Neural crest cell (in vitro differentiated cells): Measurements from ENCODE around the gene GPR132. TPM values are rescaled to one million over a fixed set of nuclear protein-coding genes. Genes with fewer than 3 reads are reported as not detected.
A peak's percentile ranks its signal among the peaks of the same experiment; 100 is the strongest.

Source experiments
- DNase-seq: peaks from one replicate; pipeline ENCODE4 v3.0.0; 2021; ENCODE audit warnings: low read depth, mixed read lengths, low spot score
- H3K27ac Mint-ChIP-seq: one replicate; pipeline ENCODE4 v1.8.0; 2021; ENCODE audit warnings: mild to moderate bottlenecking, mixed read lengths; ENCODE audit not compliant: unreplicated experiment
- H3K27me3 Mint-ChIP-seq: 2 replicates; pipeline ENCODE4 v1.8.0; 2021; ENCODE audit warnings: low read depth, mild to moderate bottlenecking, mixed read lengths
- H3K36me3 Mint-ChIP-seq: 2 replicates; pipeline ENCODE4 v1.8.0; 2021; ENCODE audit warnings: low read depth, mild to moderate bottlenecking, mixed read lengths
- H3K4me1 Mint-ChIP-seq: 2 replicates; pipeline ENCODE4 v1.8.0; 2021; ENCODE audit warnings: mixed read lengths
- H3K4me3 Mint-ChIP-seq: one replicate; pipeline ENCODE4 v1.8.0; 2021; ENCODE audit warnings: mild to moderate bottlenecking, mixed read lengths
- H3K9me3 Mint-ChIP-seq: 2 replicates; pipeline ENCODE4 v1.8.0; 2021; ENCODE audit warnings: mixed read lengths
- CTCF ChIP-seq: fragments of 200-600 bp; sonication (generic); conservative IDR thresholded peaks from 2 replicates; pipeline ENCODE4 v1.5.0; 2021; ENCODE audit warnings: antibody characterized with exemption, mild to moderate bottlenecking
- total RNA-seq: library from RNA; stranded (reverse); gene quantifications from 2 replicates; pipeline ENCODE4 v1.2.1, GENCODE V29; 2021

The GPR132 gene
- total RNA-seq, 1 donor from 2014 or later: not detected

- TF ChIP-seq CTCF: no peak
- no peak for DNase-seq
- H3K27me3 Mint-ChIP-seq: peaks cover 24% of the 10 kb centered on the region
- H3K27ac Mint-ChIP-seq: no peak overlapping the region
- H3K4me3 Mint-ChIP-seq: no peak overlapping the region
- H3K36me3 Mint-ChIP-seq: no peaks in the 10 kb centered on the region
- H3K4me1 Mint-ChIP-seq: peaks cover 11% of the 10 kb centered on the region
- no peaks in the 10 kb centered on the region for H3K9me3 Mint-ChIP-seq
These were observed 23.8 kb upstream of the GPR132 start for GRCh38 chr14:105088812-105089745.

GRCh38 chr14:105087963-105088811, 23.0 kb upstream of the GPR132 start:
- Mint-ChIP-seq H3K4me1 (peaks cover 11% of the 10 kb centered on the region), H3K27ac (no peak overlapping the region), H3K9me3 (no peaks in the 10 kb centered on the region), H3K27me3 (peaks cover 27% of the 10 kb centered on the region), H3K36me3 (no peaks in the 10 kb centered on the region), H3K4me3 (peak overlapping the region; percentile 79)
- peak; percentile 50 for DNase-seq
- TF ChIP-seq CTCF: no peak

- H3K27me3 Mint-ChIP-seq: peaks cover 30% of the 10 kb centered on the region
- no peak for DNase-seq
- H3K36me3 Mint-ChIP-seq: no peaks in the 10 kb centered on the region
- peaks cover 11% of the 10 kb centered on the region for H3K4me1 Mint-ChIP-seq
- no peaks in the 10 kb centered on the region for H3K9me3 Mint-ChIP-seq
- no peak for TF ChIP-seq CTCF
- peak overlapping the region; percentile 79 for H3K4me3 Mint-ChIP-seq
- H3K27ac Mint-ChIP-seq: no peak overlapping the region
These were observed 22.2 kb upstream of the GPR132 start for GRCh38 chr14:105087308-105087962.

GRCh38 chr14:105086833-105087307, 21.6 kb upstream of the GPR132 start:
- DNase-seq: peak; percentile 82
- no peak overlapping the region for H3K4me3 Mint-ChIP-seq
- peak; percentile 85 for TF ChIP-seq CTCF
- H3K36me3 Mint-ChIP-seq: no peaks in the 10 kb centered on the region
- H3K4me1 Mint-ChIP-seq: peaks cover 8% of the 10 kb centered on the region
- H3K27ac Mint-ChIP-seq: no peak overlapping the region
- H3K9me3 Mint-ChIP-seq: no peaks in the 10 kb centered on the region
- peaks cover 33% of the 10 kb centered on the region for H3K27me3 Mint-ChIP-seq

GRCh38 chr14:105085766-105086165, 20.5 kb upstream of the GPR132 start:
- H3K27ac Mint-ChIP-seq: no peak overlapping the region
- H3K9me3 Mint-ChIP-seq: no peaks in the 10 kb centered on the region
- H3K36me3 Mint-ChIP-seq: no peaks in the 10 kb centered on the region
- peaks cover 41% of the 10 kb centered on the region for H3K27me3 Mint-ChIP-seq
- peaks cover 8% of the 10 kb centered on the region for H3K4me1 Mint-ChIP-seq
- no peak overlapping the region for H3K4me3 Mint-ChIP-seq
- TF ChIP-seq CTCF: no peak
- no peak for DNase-seq
